HepG2 (cell line): ENCODE results near the gene RIPK1. TPM values are rescaled to one million over a fixed set of nuclear protein-coding genes. Genes with fewer than 3 reads are reported as not detected.

Source experiments
- FOSL2 ChIP-seq: sonication (generic); formaldehyde crosslinking; IDR thresholded peaks from 2 replicates; pipeline ENCODE4 v1.4.0; 2020; ENCODE audit warnings: missing genetic modification reagents
- FOXA3 ChIP-seq: IDR thresholded peaks from 2 replicates; pipeline ENCODE4 v1.6.1; 2016; ENCODE audit warnings: missing genetic modification reagents, missing compliant biosample characterization
- MEF2D ChIP-seq: sonication (generic); formaldehyde crosslinking; IDR thresholded peaks from 2 replicates; pipeline ENCODE4 v1.5.1; 2020; ENCODE audit warnings: mild to moderate bottlenecking, missing genetic modification reagents
- STAG1 ChIP-seq: sonication (generic); formaldehyde crosslinking; IDR thresholded peaks from 2 replicates; pipeline ENCODE4 v1.4.0; 2020; ENCODE audit warnings: missing genetic modification reagents
- ZBTB21 ChIP-seq: sonication (generic); formaldehyde crosslinking; IDR thresholded peaks from 2 replicates; pipeline ENCODE4 v1.4.0; 2020; ENCODE audit warnings: missing genetic modification reagents
- ZNF138 ChIP-seq: sonication (generic); formaldehyde crosslinking; IDR thresholded peaks from 2 replicates; pipeline ENCODE4 v1.5.0; 2020; ENCODE audit warnings: mild to moderate bottlenecking, low read depth, missing genetic modification reagents
- ZNF510 ChIP-seq: sonication (generic); formaldehyde crosslinking; IDR thresholded peaks from 2 replicates; pipeline ENCODE4 v1.4.0; 2020; ENCODE audit warnings: low read depth, mild to moderate bottlenecking, missing genetic modification reagents
- ZNF615 ChIP-seq: sonication (generic); formaldehyde crosslinking; IDR thresholded peaks from 2 replicates; pipeline ENCODE4 v1.5.0; 2020; ENCODE audit warnings: mild to moderate bottlenecking, missing genetic modification reagents, borderline replicate concordance
- polyA plus RNA-seq, 8 experiments: library from polyadenylated mRNA; depleted of rRNA in 3 of 8; stranded (reverse) in 7 of 8; unstranded in 1 of 8; fragments of >200 nt; fragmentation: Illumina TruSeq in 4 of 8; extraction: Trizol in 4 of 8; gene quantifications; 2 replicates each; pipeline versions ENCODE4 v1.2.1 to v1.2.3, GENCODE V29; 2011 to 2016; ENCODE audit warnings: low read depth in 4 of 8, missing spikeins in 1 of 8, mixed read lengths in 1 of 8; ENCODE audit not compliant: insufficient read depth in 1 of 8
- total RNA-seq, 5 experiments: library from RNA; depleted of rRNA; stranded (reverse); fragments of >200 nt; fragmentation: Illumina TruSeq; extraction: Trizol; gene quantifications; 2 replicates each; pipeline ENCODE4 v1.2.3, GENCODE V29; 2016; ENCODE audit warnings: low read depth in 1 of 5
- TF ChIP-seq, protein P1 (sequence below): sonication (generic); formaldehyde crosslinking; IDR thresholded peaks from 2 replicates; pipeline ENCODE4 v1.4.0; 2020; ENCODE audit warnings: missing genetic modification reagents
- TF ChIP-seq, protein P2 (sequence below): sonication (generic); formaldehyde crosslinking; IDR thresholded peaks from 2 replicates; pipeline ENCODE4 v1.5.0; 2020; ENCODE audit warnings: mild to moderate bottlenecking, missing genetic modification reagents
- TF ChIP-seq, protein P3 (sequence below): sonication (generic); formaldehyde crosslinking; IDR thresholded peaks from 2 replicates; pipeline ENCODE4 v1.4.0; 2020; ENCODE audit warnings: missing genetic modification reagents
- TF ChIP-seq, protein P4 (sequence below): sonication (generic); formaldehyde crosslinking; IDR thresholded peaks from 2 replicates; pipeline ENCODE4 v1.5.1; 2020; ENCODE audit warnings: mild to moderate bottlenecking, missing genetic modification reagents, moderate library complexity
- TF ChIP-seq, protein P5 (sequence below): sonication (generic); formaldehyde crosslinking; IDR thresholded peaks from 2 replicates; pipeline ENCODE4 v1.9.0; 2021; ENCODE audit warnings: missing genetic modification reagents, mild to moderate bottlenecking, borderline replicate concordance
- TF ChIP-seq, protein P6 (sequence below): conservative IDR thresholded peaks from 2 replicates; pipeline ENCODE4 v1.6.1; 2018; ENCODE audit warnings: missing genetic modification reagents

RIPK1 gene
- total and polyA plus RNA-seq, 2 of the 13 experiments (the other 11 are each of a cell fraction or from before 2014, with no cell fraction given) = 9.0 to 10.3 TPM

DNA sequence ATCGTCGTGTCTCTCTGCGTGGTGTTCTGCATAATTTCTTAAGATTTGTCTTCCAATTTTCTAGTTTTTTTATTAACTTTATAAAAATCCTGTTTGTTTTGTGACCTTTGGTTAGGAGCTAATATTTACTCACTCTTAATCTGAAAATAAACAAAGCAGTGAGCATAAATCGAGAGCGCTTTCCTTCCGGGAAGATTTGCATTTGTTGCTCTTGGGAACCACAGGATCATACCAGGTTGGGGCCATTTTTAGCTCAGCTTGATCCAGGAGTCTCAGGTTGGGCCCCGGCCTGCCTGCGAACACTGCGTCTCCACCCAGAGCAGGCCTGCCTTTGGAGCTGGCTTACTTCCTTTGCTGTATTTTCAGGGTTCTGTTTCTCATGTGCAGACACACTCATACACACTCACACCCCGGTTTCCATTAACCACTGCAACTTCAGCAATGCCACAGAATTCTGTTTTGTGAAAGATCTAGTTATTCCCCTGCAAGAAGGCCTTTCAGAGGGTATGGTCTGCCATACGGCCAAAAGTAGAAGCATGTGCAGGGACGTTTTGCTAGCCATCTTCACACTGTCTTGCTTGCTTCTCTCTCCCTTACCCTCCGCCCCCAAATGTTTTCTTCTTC is 67.5 kb downstream of the RIPK1 start (continued):
- TF ChIP-seq, protein P1, sequence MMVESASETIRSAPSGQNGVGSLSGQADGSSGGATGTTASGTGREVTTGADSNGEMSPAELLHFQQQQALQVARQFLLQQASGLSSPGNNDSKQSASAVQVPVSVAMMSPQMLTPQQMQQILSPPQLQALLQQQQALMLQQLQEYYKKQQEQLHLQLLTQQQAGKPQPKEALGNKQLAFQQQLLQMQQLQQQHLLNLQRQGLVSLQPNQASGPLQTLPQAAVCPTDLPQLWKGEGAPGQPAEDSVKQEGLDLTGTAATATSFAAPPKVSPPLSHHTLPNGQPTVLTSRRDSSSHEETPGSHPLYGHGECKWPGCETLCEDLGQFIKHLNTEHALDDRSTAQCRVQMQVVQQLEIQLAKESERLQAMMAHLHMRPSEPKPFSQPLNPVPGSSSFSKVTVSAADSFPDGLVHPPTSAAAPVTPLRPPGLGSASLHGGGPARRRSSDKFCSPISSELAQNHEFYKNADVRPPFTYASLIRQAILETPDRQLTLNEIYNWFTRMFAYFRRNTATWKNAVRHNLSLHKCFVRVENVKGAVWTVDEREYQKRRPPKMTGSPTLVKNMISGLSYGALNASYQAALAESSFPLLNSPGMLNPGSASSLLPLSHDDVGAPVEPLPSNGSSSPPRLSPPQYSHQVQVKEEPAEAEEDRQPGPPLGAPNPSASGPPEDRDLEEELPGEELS (CRISPR knock-in tag) = peak; percentile 84
- TF ChIP-seq ZNF615 (CRISPR knock-in tag) (peak; percentile 11; the same call in 1 of the 2 replicates), FOSL2 (peak; percentile 66), ZNF510 (peak; percentile 39; the same call in 1 of the 2 replicates), ZBTB21 (CRISPR knock-in tag) (no peak), STAG1 (CRISPR knock-in tag) (no peak), MEF2D (CRISPR knock-in tag) (peak; percentile 60; the same call in 1 of the 2 replicates), FOXA3 (CRISPR knock-in tag) (peak; percentile 89), ZNF138 (CRISPR knock-in tag) (no peak)
- TF ChIP-seq, protein P2, sequence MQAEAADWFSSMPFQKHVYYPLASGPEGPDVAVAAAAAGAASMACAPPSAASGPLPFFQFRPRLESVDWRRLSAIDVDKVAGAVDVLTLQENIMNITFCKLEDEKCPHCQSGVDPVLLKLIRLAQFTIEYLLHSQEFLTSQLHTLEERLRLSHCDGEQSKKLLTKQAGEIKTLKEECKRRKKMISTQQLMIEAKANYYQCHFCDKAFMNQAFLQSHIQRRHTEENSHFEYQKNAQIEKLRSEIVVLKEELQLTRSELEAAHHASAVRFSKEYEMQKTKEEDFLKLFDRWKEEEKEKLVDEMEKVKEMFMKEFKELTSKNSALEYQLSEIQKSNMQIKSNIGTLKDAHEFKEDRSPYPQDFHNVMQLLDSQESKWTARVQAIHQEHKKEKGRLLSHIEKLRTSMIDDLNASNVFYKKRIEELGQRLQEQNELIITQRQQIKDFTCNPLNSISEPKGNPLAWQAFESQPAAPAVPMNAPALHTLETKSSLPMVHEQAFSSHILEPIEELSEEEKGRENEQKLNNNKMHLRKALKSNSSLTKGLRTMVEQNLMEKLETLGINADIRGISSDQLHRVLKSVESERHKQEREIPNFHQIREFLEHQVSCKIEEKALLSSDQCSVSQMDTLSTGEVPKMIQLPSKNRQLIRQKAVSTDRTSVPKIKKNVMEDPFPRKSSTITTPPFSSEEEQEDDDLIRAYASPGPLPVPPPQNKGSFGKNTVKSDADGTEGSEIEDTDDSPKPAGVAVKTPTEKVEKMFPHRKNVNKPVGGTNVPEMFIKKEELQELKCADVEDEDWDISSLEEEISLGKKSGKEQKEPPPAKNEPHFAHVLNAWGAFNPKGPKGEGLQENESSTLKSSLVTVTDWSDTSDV (CRISPR knock-in tag) = no peak
- TF ChIP-seq, protein P3, sequence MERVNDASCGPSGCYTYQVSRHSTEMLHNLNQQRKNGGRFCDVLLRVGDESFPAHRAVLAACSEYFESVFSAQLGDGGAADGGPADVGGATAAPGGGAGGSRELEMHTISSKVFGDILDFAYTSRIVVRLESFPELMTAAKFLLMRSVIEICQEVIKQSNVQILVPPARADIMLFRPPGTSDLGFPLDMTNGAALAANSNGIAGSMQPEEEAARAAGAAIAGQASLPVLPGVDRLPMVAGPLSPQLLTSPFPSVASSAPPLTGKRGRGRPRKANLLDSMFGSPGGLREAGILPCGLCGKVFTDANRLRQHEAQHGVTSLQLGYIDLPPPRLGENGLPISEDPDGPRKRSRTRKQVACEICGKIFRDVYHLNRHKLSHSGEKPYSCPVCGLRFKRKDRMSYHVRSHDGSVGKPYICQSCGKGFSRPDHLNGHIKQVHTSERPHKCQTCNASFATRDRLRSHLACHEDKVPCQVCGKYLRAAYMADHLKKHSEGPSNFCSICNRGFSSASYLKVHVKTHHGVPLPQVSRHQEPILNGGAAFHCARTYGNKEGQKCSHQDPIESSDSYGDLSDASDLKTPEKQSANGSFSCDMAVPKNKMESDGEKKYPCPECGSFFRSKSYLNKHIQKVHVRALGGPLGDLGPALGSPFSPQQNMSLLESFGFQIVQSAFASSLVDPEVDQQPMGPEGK (CRISPR knock-in tag) = 0 out of 2 replicates have a peak, but pooled peaks have one; percentile 13
- TF ChIP-seq, protein P4, sequence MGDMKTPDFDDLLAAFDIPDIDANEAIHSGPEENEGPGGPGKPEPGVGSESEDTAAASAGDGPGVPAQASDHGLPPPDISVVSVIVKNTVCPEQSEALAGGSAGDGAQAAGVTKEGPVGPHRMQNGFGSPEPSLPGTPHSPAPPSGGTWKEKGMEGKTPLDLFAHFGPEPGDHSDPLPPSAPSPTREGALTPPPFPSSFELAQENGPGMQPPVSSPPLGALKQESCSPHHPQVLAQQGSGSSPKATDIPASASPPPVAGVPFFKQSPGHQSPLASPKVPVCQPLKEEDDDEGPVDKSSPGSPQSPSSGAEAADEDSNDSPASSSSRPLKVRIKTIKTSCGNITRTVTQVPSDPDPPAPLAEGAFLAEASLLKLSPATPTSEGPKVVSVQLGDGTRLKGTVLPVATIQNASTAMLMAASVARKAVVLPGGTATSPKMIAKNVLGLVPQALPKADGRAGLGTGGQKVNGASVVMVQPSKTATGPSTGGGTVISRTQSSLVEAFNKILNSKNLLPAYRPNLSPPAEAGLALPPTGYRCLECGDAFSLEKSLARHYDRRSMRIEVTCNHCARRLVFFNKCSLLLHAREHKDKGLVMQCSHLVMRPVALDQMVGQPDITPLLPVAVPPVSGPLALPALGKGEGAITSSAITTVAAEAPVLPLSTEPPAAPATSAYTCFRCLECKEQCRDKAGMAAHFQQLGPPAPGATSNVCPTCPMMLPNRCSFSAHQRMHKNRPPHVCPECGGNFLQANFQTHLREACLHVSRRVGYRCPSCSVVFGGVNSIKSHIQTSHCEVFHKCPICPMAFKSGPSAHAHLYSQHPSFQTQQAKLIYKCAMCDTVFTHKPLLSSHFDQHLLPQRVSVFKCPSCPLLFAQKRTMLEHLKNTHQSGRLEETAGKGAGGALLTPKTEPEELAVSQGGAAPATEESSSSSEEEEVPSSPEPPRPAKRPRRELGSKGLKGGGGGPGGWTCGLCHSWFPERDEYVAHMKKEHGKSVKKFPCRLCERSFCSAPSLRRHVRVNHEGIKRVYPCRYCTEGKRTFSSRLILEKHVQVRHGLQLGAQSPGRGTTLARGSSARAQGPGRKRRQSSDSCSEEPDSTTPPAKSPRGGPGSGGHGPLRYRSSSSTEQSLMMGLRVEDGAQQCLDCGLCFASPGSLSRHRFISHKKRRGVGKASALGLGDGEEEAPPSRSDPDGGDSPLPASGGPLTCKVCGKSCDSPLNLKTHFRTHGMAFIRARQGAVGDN = peak; percentile 73
- TF ChIP-seq, protein P5, sequence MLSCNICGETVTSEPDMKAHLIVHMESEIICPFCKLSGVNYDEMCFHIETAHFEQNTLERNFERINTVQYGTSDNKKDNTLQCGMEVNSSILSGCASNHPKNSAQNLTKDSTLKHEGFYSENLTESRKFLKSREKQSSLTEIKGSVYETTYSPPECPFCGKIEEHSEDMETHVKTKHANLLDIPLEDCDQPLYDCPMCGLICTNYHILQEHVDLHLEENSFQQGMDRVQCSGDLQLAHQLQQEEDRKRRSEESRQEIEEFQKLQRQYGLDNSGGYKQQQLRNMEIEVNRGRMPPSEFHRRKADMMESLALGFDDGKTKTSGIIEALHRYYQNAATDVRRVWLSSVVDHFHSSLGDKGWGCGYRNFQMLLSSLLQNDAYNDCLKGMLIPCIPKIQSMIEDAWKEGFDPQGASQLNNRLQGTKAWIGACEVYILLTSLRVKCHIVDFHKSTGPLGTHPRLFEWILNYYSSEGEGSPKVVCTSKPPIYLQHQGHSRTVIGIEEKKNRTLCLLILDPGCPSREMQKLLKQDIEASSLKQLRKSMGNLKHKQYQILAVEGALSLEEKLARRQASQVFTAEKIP (CRISPR knock-in tag) = no peak
- TF ChIP-seq, protein P6, sequence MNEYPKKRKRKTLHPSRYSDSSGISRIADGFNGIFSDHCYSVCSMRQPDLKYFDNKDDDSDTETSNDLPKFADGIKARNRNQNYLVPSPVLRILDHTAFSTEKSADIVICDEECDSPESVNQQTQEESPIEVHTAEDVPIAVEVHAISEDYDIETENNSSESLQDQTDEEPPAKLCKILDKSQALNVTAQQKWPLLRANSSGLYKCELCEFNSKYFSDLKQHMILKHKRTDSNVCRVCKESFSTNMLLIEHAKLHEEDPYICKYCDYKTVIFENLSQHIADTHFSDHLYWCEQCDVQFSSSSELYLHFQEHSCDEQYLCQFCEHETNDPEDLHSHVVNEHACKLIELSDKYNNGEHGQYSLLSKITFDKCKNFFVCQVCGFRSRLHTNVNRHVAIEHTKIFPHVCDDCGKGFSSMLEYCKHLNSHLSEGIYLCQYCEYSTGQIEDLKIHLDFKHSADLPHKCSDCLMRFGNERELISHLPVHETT (CRISPR knock-in tag) = no peak
